OCI-M2 (cell line): Measurements from ENCODE around the gene GPR158.

ENCODE experiments used
- DNase-seq: peaks from one replicate; lab custom pipeline; 2025; ENCODE audit not compliant: unreplicated experiment; lab: John Stamatoyannopoulos, UW

The GPR158 gene

DNA sequence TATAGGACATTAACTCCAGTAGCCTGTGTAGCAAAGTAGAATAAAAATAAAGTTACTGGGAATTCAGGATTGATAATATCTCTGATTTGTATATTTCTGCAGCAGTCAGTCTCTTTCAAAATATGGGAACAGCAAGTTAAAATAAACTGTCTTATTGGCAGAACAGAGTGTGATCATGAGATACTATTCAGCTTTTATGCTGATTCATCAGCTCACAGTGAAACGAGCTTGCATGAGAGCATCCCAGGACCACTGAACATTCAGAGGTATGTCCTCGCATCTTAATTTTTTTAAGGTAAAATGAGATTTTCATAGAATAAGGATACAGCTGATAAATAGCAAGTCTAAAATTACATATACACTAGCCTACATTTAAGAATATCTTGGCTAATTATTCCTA lies 476.7 kb downstream of the GPR158 start:
- no peak for DNase-seq
